ENCODE data around the gene ZNF784.

GRCh38 chr19:55584871-55585270, 39.5 kb downstream of the ZNF784 start:
- no peak for TF ChIP-seq CTCF (conservative IDR thresholded peaks at IDR 0.05 in 1 of 2, IDR thresholded peaks at IDR 0.05 in 1 of 2; ENCODE audit: low read depth in 1 of 2, low read length in 2 of 2)
- no peak for TF ChIP-seq EZH2 (IDR thresholded peaks at IDR 0.05; ENCODE audit: low read length, missing control alignments)

Measured in fibroblast of lung (primary cell).